GM12878 (cell line): Measurements from ENCODE around the gene MTMR6. TPM values are rescaled to one million over a fixed set of nuclear protein-coding genes. Genes with fewer than 3 reads are reported as not detected.

Source experiments
- ATAC-seq: fragments of 200-7000 bp; cut with Tn5 transposase; 3 replicates; pipeline ENCODE4 v1.9.1; 2020; ENCODE audit warnings: mild to moderate bottlenecking, moderate library complexity
- BruUV-seq: library from RNA; stranded (reverse); fragments of 400-500 nt; replicated peaks from 2 replicates; lab custom pipeline; 2021; lab: Mats Ljungman, UMichigan
- CTCF ChIA-PET: fragments of 300-600 bp; sonication (Branson Sonifier 250); formaldehyde crosslinking; extraction: SDS; loops from one replicate; lab custom pipeline; 2021; ENCODE audit warnings: inconsistent platforms; lab: Yijun Ruan, JAX
- POLR2A ChIA-PET: fragments of 350-600 bp; formaldehyde crosslinking; extraction: SDS; loops from one replicate; lab custom pipeline; 2021; ENCODE audit warnings: inconsistent platforms; lab: Charles Lee
- RAD21 ChIA-PET: fragments of 300-600 bp; sonication (Branson Sonifier 250); formaldehyde crosslinking; loops from one replicate; lab custom pipeline; 2023; ENCODE audit warnings: antibody characterized with exemption; ENCODE audit not compliant: unreplicated experiment; lab: Charles Lee
- SMC1A ChIA-PET: fragments of 300-600 bp; sonication (Branson Sonifier 250); formaldehyde crosslinking; loops from one replicate; lab custom pipeline; 2023; ENCODE audit not compliant: unreplicated experiment, uncharacterized antibody; lab: Charles Lee
- DNase-seq: peaks from one replicate; pipeline ENCODE4 v3.0.0-alpha.2; 2011; ENCODE audit warnings: low read depth, low spot score
- FAIRE-seq: peaks from 3 replicates; lab custom pipeline; 2011; peaks lifted over from hg19 to GRCh38; lab: Jason Lieb, UNC
- H2AFZ ChIP-seq: 2 replicates; pipeline ENCODE4 v1.6.0; 2011; ENCODE audit warnings: low read depth, low read length, control low read depth; ENCODE audit not compliant: control insufficient read depth
- H3K27ac ChIP-seq: 2 replicates; pipeline ENCODE4 v1.5.1; 2011; ENCODE audit warnings: control low read depth; ENCODE audit not compliant: control insufficient read depth, insufficient read depth
- H3K27me3 ChIP-seq, 2 experiments: replicated peaks in 1 of 2; 2 replicates each; pipeline versions ENCODE4 v1.6.0 to v1.6.1; 2011; ENCODE audit warnings: low read length in 1 of 2; ENCODE audit not compliant: control insufficient read depth in 2 of 2, insufficient read depth in 2 of 2
- H3K36me3 ChIP-seq, 2 experiments: 2 replicates each; pipeline ENCODE4 v1.5.1; 2011; ENCODE audit warnings: low read length in 1 of 2; ENCODE audit not compliant: control insufficient read depth in 2 of 2, insufficient read depth in 2 of 2
- H3K4me1 ChIP-seq: 2 replicates; pipeline ENCODE4 v1.6.1; 2011; ENCODE audit warnings: mild to moderate bottlenecking, low read length, moderate library complexity, mixed read lengths; ENCODE audit not compliant: control insufficient read depth, insufficient read depth
- H3K4me2 ChIP-seq: 2 replicates; pipeline ENCODE4 v1.6.0; 2011; ENCODE audit warnings: control low read depth; ENCODE audit not compliant: control insufficient read depth, insufficient read depth
- H3K4me3 ChIP-seq: fragments of 200-600 bp; sonication (generic); 2 replicates; pipeline ENCODE4 v1.5.1; 2016
- H3K79me2 ChIP-seq: 2 replicates; pipeline ENCODE4 v1.6.0; 2011; ENCODE audit warnings: low read length; ENCODE audit not compliant: control insufficient read depth, insufficient read depth
- H3K9ac ChIP-seq: 2 replicates; pipeline ENCODE4 v1.8.0; 2011; ENCODE audit warnings: low read length, control low read depth, mixed read lengths; ENCODE audit not compliant: control insufficient read depth, insufficient read depth
- H3K9me3 ChIP-seq: replicated peaks from 3 replicates; pipeline ENCODE4 v1.5.1; 2011; ENCODE audit warnings: mild to moderate bottlenecking, low read length; ENCODE audit not compliant: control insufficient read depth, insufficient read depth
- H4K20me1 ChIP-seq: 2 replicates; pipeline ENCODE4 v1.6.0; 2011; ENCODE audit not compliant: control insufficient read depth, insufficient read depth
- WGBS: methylation state at CpG from one replicate; pipeline ENCODE4 v1.1.6; 2016; ENCODE audit warnings: low lambda C conversion rate; ENCODE audit not compliant: insufficient replicate concordance, insufficient coverage; ENCODE audit errors: missing lambda C conversion rate; 5-methylcytosine and 5-hydroxymethylcytosine counted together
- in situ Hi-C: fragments of 300-500 bp; cut with MboI; formaldehyde crosslinking; loops from 9 replicates; pipeline ENCODE4 v1.14.3; 2018; ENCODE audit warnings: mixed read lengths
- intact Hi-C: fragments of 100-400 bp; cut with micrococcal nuclease; formaldehyde crosslinking; loops from one replicate; pipeline ENCODE4 v1.14.2; 2022; ENCODE audit not compliant: unreplicated experiment
- polyA plus RNA-seq, 11 experiments: library from polyadenylated mRNA; depleted of rRNA in 4 of 11; unstranded in 6 of 11; stranded (reverse) in 5 of 11; fragments of >200 nt; fragmentation: Nextera tagmentation in 4 of 11; fragmentation: Illumina TruSeq in 1 of 11; extraction: Ambion mirVana in 4 of 11; extraction: Trizol in 1 of 11; gene quantifications; 1 replicate in 1 of 11; 2 replicates in 10 of 11; pipeline versions ENCODE4 v1.2.1 to v1.2.3, GENCODE V29; 2011 to 2016; ENCODE audit warnings: inconsistent platforms in 2 of 11, missing spikeins in 2 of 11, low read depth in 1 of 11
- total RNA-seq, 4 experiments: library from RNA; depleted of rRNA in 3 of 4; stranded (reverse); fragments of >200 nt in 3 of 4; fragmentation: Illumina TruSeq in 1 of 4; extraction: Trizol in 1 of 4; gene quantifications; 2 replicates each; pipeline versions ENCODE4 v1.2.1 to v1.2.3, GENCODE V29; 2013 to 2021
- TF ChIP-seq, protein P1 (sequence below): IDR thresholded peaks from 2 replicates; pipeline ENCODE4 v1.6.1; 2012; ENCODE audit warnings: improper control_type of control experiment, low read depth, low read length; ENCODE audit not compliant: insufficient replicate concordance
- TF ChIP-seq, protein P2 (sequence below): IDR thresholded peaks from 2 replicates; pipeline ENCODE4 v1.6.1; 2011; ENCODE audit warnings: low read depth, low read length, improper control_type of control experiment, borderline replicate concordance

MTMR6 gene
- total and polyA plus RNA-seq, 10 of the 15 experiments (the other 5 are each of a cell fraction or from before 2014, with no cell fraction given): 9.8 to 24.2 (median 16.0) TPM

DNA sequence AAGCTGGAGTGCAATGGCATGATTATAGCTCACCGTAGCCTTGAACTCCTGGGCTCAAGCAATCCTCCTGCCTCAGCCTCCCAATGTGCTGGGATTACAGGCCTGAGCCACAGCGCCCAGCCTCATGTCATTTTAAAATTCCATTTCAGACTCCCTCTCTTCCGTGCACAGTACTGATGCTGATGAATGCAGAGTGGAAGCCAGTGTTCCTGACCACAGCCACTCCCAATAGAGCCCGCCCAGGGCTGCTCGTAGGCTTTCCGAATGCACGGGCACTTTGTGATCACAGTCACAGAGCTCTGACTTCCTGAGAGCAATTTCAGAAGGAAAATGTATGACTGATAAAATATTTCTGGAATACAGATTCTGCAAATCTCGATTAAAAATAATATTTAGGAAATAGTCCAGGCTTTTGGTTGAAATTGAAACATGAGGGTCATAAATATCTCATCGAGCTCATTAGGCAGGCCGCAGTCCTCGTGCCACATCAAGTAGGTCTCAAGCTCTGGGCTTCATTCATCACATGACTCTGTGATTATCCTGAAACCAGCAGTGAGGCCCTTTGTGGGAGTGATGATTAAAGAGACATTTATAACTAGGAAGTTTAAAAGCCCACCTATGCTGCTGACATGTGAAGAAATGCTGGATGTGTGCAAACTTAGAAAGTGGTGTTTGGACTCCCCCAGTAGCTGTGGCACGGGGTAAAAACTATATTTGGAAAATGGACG lies 76.3 kb downstream of the MTMR6 start:
- BruUV-seq: no TSS peak
- H3K27ac ChIP-seq: no peak overlapping the region
- ATAC-seq (no peak), DNase-seq (no peak), FAIRE-seq (no peak)
- ChIA-PET POLR2A (no interaction called here), RAD21 (no interaction called here), CTCF (interaction anchor here (1.1 kb wide), 1 partner anchor 97 kb away, joined by 3 read pairs; no protein-coding TSS in a partner anchor), SMC1A (interaction anchor here (0.5 kb wide), 1 partner anchor 39 kb away, joined by 3 read pairs; no protein-coding TSS in a partner anchor)
- no peaks in the 10 kb centered on the region for H3K36me3 ChIP-seq
- H3K4me1 ChIP-seq: no peaks in the 10 kb centered on the region
- intact Hi-C loops: no loop called here
- no peak overlapping the region for H3K4me2 ChIP-seq
- no peak overlapping the region for H3K4me3 ChIP-seq
- no peaks in the 10 kb centered on the region for H4K20me1 ChIP-seq
- H3K9me3 ChIP-seq: no peaks in the 10 kb centered on the region
- H2AFZ ChIP-seq: no peak overlapping the region
- no peak overlapping the region for H3K9ac ChIP-seq
- TF ChIP-seq, protein P1, sequence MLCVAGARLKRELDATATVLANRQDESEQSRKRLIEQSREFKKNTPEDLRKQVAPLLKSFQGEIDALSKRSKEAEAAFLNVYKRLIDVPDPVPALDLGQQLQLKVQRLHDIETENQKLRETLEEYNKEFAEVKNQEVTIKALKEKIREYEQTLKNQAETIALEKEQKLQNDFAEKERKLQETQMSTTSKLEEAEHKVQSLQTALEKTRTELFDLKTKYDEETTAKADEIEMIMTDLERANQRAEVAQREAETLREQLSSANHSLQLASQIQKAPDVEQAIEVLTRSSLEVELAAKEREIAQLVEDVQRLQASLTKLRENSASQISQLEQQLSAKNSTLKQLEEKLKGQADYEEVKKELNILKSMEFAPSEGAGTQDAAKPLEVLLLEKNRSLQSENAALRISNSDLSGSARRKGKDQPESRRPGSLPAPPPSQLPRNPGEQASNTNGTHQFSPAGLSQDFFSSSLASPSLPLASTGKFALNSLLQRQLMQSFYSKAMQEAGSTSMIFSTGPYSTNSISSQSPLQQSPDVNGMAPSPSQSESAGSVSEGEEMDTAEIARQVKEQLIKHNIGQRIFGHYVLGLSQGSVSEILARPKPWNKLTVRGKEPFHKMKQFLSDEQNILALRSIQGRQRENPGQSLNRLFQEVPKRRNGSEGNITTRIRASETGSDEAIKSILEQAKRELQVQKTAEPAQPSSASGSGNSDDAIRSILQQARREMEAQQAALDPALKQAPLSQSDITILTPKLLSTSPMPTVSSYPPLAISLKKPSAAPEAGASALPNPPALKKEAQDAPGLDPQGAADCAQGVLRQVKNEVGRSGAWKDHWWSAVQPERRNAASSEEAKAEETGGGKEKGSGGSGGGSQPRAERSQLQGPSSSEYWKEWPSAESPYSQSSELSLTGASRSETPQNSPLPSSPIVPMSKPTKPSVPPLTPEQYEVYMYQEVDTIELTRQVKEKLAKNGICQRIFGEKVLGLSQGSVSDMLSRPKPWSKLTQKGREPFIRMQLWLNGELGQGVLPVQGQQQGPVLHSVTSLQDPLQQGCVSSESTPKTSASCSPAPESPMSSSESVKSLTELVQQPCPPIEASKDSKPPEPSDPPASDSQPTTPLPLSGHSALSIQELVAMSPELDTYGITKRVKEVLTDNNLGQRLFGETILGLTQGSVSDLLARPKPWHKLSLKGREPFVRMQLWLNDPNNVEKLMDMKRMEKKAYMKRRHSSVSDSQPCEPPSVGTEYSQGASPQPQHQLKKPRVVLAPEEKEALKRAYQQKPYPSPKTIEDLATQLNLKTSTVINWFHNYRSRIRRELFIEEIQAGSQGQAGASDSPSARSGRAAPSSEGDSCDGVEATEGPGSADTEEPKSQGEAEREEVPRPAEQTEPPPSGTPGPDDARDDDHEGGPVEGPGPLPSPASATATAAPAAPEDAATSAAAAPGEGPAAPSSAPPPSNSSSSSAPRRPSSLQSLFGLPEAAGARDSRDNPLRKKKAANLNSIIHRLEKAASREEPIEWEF: no peak
- TF ChIP-seq, protein P2, sequence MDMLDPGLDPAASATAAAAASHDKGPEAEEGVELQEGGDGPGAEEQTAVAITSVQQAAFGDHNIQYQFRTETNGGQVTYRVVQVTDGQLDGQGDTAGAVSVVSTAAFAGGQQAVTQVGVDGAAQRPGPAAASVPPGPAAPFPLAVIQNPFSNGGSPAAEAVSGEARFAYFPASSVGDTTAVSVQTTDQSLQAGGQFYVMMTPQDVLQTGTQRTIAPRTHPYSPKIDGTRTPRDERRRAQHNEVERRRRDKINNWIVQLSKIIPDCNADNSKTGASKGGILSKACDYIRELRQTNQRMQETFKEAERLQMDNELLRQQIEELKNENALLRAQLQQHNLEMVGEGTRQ: no peak
- no peaks in the 10 kb centered on the region for H3K27me3 ChIP-seq
- WGBS: 61% methylated on average over 13 of the region's 13 CpGs
- in situ Hi-C loops: no loop called here
- H3K79me2 ChIP-seq: no peaks in the 10 kb centered on the region
